SK-N-SH treated with all-trans-retinoic acid at 6 μM for 48 hours (cell line): ENCODE measurements around the gene GLRA1.

ENCODE experiments used
- ATAC-seq: fragments of 200-7000 bp; cut with Tn5 transposase; 3 replicates; pipeline ENCODE4 v1.9.1; 2020; ENCODE audit warnings: mild to moderate bottlenecking, moderate library complexity
- ARNTL ChIP-seq: fragments of 450-650 bp; formaldehyde crosslinking; IDR thresholded peaks from 2 replicates; pipeline ENCODE4 v1.5.0; 2020; ENCODE audit warnings: low read depth, mild to moderate bottlenecking, moderate library complexity, borderline replicate concordance
- BACH2 ChIP-seq: fragments of 250-450 bp; sonication (Bioruptor Pico); IDR thresholded peaks from 2 replicates; pipeline ENCODE4 v1.9.0; 2021; ENCODE audit warnings: mild to moderate bottlenecking, borderline replicate concordance
- CREB5 ChIP-seq: fragments of 250-450 bp; sonication (Bioruptor Pico); IDR thresholded peaks from 2 replicates; pipeline ENCODE4 v1.5.1; 2020; ENCODE audit warnings: low read depth, mild to moderate bottlenecking, moderate library complexity
- CSDC2 ChIP-seq: fragments of 250-450 bp; sonication (Bioruptor Pico); IDR thresholded peaks from 2 replicates; pipeline ENCODE4 v1.5.0; 2020; ENCODE audit warnings: mild to moderate bottlenecking, moderate library complexity
- ESRRG ChIP-seq: fragments of 250-450 bp; sonication (Bioruptor Pico); IDR thresholded peaks from 2 replicates; pipeline ENCODE4 v1.6.1; 2021; ENCODE audit warnings: mild to moderate bottlenecking
- GLIS3 ChIP-seq: fragments of 250-450 bp; sonication (Bioruptor Pico); IDR thresholded peaks from 2 replicates; pipeline ENCODE4 v1.5.0; 2020; ENCODE audit warnings: mild to moderate bottlenecking, moderate library complexity
- ISL1 ChIP-seq: fragments of 250-450 bp; sonication (Bioruptor Pico); IDR thresholded peaks from 2 replicates; pipeline ENCODE4 v2.1.2; 2022; ENCODE audit warnings: mild to moderate bottlenecking, moderate library complexity
- OSR1 ChIP-seq: fragments of 250-450 bp; sonication (Bioruptor Pico); IDR thresholded peaks from 2 replicates; pipeline ENCODE4 v1.8.0; 2022; ENCODE audit warnings: moderate library complexity, mild to moderate bottlenecking, inconsistent platforms
- PPARA ChIP-seq: fragments of 250-450 bp; sonication (Bioruptor Pico); IDR thresholded peaks from 2 replicates; pipeline ENCODE4 v1.5.0; 2020; ENCODE audit warnings: mild to moderate bottlenecking, borderline replicate concordance
- RARB ChIP-seq: fragments of 250-450 bp; sonication (Bioruptor Pico); IDR thresholded peaks from 2 replicates; pipeline ENCODE4 v1.8.0; 2021; ENCODE audit warnings: mild to moderate bottlenecking, moderate library complexity
- SNAI2 ChIP-seq: fragments of 250-450 bp; sonication (Bioruptor Pico); IDR thresholded peaks from 2 replicates; pipeline ENCODE4 v1.5.0; 2020; ENCODE audit warnings: mild to moderate bottlenecking, moderate library complexity
- TCF4 ChIP-seq: fragments of 250-450 bp; sonication (Bioruptor Pico); IDR thresholded peaks from 2 replicates; pipeline ENCODE4 v1.8.0; 2021; ENCODE audit warnings: mild to moderate bottlenecking, moderate library complexity, borderline replicate concordance
- TOX ChIP-seq: fragments of 250-450 bp; sonication (Bioruptor Pico); IDR thresholded peaks from 2 replicates; pipeline ENCODE4 v1.8.0; 2021; ENCODE audit warnings: mild to moderate bottlenecking, moderate library complexity, borderline replicate concordance
- TSHZ2 ChIP-seq: fragments of 250-450 bp; sonication (Bioruptor Pico); IDR thresholded peaks from 2 replicates; pipeline ENCODE4 v1.5.0; 2020; ENCODE audit warnings: mild to moderate bottlenecking, moderate library complexity
- ZC3H10 ChIP-seq: fragments of 250-450 bp; sonication (Bioruptor Pico); IDR thresholded peaks from 2 replicates; pipeline ENCODE4 v1.5.1; 2021; ENCODE audit warnings: mild to moderate bottlenecking, moderate library complexity
- ZFP3 ChIP-seq: fragments of 250-450 bp; sonication (Bioruptor Pico); IDR thresholded peaks from 2 replicates; pipeline ENCODE4 v1.5.0; 2020; ENCODE audit warnings: mild to moderate bottlenecking, moderate library complexity
- ZFP30 ChIP-seq: fragments of 450-650 bp; formaldehyde crosslinking; IDR thresholded peaks from 2 replicates; pipeline ENCODE4 v1.5.0; 2022; ENCODE audit warnings: mild to moderate bottlenecking, moderate library complexity
- ZNF565 ChIP-seq: fragments of 450-650 bp; formaldehyde crosslinking; conservative IDR thresholded peaks from 2 replicates; pipeline ENCODE4 v1.5.0; 2020; ENCODE audit warnings: low read depth, mild to moderate bottlenecking, moderate library complexity
- ZNF70 ChIP-seq: fragments of 450-650 bp; formaldehyde crosslinking; IDR thresholded peaks from 2 replicates; pipeline ENCODE4 v1.5.0; 2020; ENCODE audit warnings: mild to moderate bottlenecking, moderate library complexity
- ZNF8 ChIP-seq: fragments of 450-650 bp; formaldehyde crosslinking; IDR thresholded peaks from 2 replicates; pipeline ENCODE4 v1.5.0; 2020; ENCODE audit warnings: mild to moderate bottlenecking, moderate library complexity
- TF ChIP-seq, protein P1 (sequence below): fragments of 250-450 bp; sonication (Bioruptor Pico); IDR thresholded peaks from 2 replicates; pipeline ENCODE4 v1.5.1; 2021; ENCODE audit warnings: mild to moderate bottlenecking, moderate library complexity
- TF ChIP-seq, protein P2 (sequence below): fragments of 250-450 bp; sonication (Bioruptor Pico); IDR thresholded peaks from 2 replicates; pipeline ENCODE4 v1.8.0; 2020; ENCODE audit warnings: mild to moderate bottlenecking, moderate library complexity, borderline replicate concordance

The GLRA1 gene

GRCh38 chr5:151811593-151812321 is 112.9 kb downstream of the GLRA1 start:
- ATAC-seq: no peak
- TF ChIP-seq ZNF565 (CRISPR knock-in tag): no peak
- TF ChIP-seq ZNF8 (CRISPR knock-in tag): no peak
- TF ChIP-seq ZFP3 (CRISPR knock-in tag): no peak
- no peak for TF ChIP-seq PPARA (CRISPR knock-in tag)
- no peak for TF ChIP-seq SNAI2 (CRISPR knock-in tag)
- TF ChIP-seq GLIS3 (CRISPR knock-in tag): no peak

DNA sequence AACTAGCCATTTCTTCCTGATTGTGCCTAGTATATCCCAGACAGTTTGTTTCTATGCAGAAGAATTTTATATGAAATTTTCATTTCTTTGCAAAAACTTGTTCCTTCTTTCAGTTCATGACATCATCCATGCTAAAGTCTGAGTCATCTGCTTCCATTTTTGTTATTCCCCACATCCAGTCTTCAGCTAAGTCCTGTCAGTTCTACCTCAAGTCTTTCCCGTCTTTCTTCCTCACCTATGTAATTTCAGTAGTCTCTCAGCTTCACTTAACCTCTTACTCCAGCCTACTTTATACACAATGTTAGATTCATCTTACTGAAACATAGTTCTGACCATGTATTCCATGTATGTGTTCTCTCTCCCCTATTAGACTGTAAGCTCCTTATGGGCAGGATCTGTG is 113.8 kb downstream of the GLRA1 start:
- ATAC-seq: no peak
- TF ChIP-seq ZNF565 (CRISPR knock-in tag) (no peak), TOX (CRISPR knock-in tag) (no peak), OSR1 (CRISPR knock-in tag) (no peak), RARB (CRISPR knock-in tag) (no peak), BACH2 (CRISPR knock-in tag) (no peak), CREB5 (no peak), GLIS3 (CRISPR knock-in tag) (no peak), PPARA (CRISPR knock-in tag) (no peak), ISL1 (CRISPR knock-in tag) (no peak), CSDC2 (no peak), TCF4 (CRISPR knock-in tag) (no peak), TSHZ2 (CRISPR knock-in tag) (no peak), ZC3H10 (CRISPR knock-in tag) (no peak), ZFP30 (CRISPR knock-in tag) (no peak)
- TF ChIP-seq, protein P1, sequence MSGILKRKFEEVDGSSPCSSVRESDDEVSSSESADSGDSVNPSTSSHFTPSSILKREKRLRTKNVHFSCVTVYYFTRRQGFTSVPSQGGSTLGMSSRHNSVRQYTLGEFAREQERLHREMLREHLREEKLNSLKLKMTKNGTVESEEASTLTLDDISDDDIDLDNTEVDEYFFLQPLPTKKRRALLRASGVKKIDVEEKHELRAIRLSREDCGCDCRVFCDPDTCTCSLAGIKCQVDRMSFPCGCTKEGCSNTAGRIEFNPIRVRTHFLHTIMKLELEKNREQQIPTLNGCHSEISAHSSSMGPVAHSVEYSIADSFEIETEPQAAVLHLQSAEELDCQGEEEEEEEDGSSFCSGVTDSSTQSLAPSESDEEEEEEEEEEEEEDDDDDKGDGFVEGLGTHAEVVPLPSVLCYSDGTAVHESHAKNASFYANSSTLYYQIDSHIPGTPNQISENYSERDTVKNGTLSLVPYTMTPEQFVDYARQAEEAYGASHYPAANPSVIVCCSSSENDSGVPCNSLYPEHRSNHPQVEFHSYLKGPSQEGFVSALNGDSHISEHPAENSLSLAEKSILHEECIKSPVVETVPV: no peak

- no peak for ATAC-seq
- TF ChIP-seq ZFP30 (CRISPR knock-in tag): no peak
- no peak for TF ChIP-seq CSDC2
- TF ChIP-seq, protein P2, sequence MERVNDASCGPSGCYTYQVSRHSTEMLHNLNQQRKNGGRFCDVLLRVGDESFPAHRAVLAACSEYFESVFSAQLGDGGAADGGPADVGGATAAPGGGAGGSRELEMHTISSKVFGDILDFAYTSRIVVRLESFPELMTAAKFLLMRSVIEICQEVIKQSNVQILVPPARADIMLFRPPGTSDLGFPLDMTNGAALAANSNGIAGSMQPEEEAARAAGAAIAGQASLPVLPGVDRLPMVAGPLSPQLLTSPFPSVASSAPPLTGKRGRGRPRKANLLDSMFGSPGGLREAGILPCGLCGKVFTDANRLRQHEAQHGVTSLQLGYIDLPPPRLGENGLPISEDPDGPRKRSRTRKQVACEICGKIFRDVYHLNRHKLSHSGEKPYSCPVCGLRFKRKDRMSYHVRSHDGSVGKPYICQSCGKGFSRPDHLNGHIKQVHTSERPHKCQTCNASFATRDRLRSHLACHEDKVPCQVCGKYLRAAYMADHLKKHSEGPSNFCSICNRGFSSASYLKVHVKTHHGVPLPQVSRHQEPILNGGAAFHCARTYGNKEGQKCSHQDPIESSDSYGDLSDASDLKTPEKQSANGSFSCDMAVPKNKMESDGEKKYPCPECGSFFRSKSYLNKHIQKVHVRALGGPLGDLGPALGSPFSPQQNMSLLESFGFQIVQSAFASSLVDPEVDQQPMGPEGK: no peak
- no peak for TF ChIP-seq ESRRG (CRISPR knock-in tag)
- TF ChIP-seq GLIS3 (CRISPR knock-in tag): no peak
- TF ChIP-seq, protein P1: no peak
- no peak for TF ChIP-seq RARB (CRISPR knock-in tag)
- no peak for TF ChIP-seq ZC3H10 (CRISPR knock-in tag)
- TF ChIP-seq ZNF565 (CRISPR knock-in tag): no peak
- no peak for TF ChIP-seq PPARA (CRISPR knock-in tag)
- TF ChIP-seq SNAI2 (CRISPR knock-in tag): no peak
- TF ChIP-seq TCF4 (CRISPR knock-in tag): no peak
- TF ChIP-seq ARNTL: no peak
- TF ChIP-seq ISL1 (CRISPR knock-in tag): no peak
- no peak for TF ChIP-seq ZFP3 (CRISPR knock-in tag)
- TF ChIP-seq CREB5: no peak
- TF ChIP-seq BACH2 (CRISPR knock-in tag): no peak
- TF ChIP-seq OSR1 (CRISPR knock-in tag): no peak
- no peak for TF ChIP-seq ZNF70 (CRISPR knock-in tag)
These were observed 114.2 kb downstream of the GLRA1 start for GRCh38 chr5:151810449-151810848.
